Measurements from ENCODE around the gene USP2.

The USP2 gene

DNA sequence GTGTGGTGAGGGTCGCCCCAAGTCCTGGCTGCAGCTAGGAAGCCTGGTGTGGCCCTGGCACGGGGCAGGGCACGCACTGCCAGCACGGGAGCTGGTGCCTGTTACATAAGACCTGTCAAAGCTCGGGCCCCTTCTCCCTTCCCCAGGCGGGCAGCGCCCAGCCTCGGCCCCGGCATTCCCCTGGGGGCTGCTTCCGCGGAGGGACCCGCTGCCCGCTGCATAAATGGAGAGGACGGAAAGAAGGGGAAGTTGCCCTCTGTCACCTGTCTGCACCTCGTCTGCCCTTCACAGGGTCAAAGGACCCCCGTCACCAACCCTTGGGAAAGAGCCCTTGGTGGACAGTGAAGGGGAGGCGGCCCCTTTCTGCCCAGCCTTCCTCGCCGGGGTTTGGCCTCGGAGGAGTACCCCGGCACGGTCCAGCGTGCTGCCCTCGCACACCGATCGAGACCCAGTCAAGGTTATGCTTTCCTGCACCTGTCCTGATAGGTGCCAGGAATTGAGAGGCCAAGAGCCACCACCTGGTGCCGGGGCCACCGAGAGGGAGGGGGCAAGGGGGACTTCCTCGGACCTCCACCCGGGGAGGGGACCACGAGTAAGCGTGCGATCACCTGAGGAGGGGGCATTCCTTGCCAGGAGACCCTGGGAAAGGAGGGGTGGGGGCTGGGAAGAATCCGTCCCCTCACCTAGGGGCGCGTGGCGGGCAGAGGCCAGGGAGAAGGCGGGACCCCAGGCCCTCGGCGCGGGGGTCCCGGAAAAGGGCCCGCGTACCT, 18.2 kb downstream of the USP2 start:
- no peak for DNase-seq

DNA sequence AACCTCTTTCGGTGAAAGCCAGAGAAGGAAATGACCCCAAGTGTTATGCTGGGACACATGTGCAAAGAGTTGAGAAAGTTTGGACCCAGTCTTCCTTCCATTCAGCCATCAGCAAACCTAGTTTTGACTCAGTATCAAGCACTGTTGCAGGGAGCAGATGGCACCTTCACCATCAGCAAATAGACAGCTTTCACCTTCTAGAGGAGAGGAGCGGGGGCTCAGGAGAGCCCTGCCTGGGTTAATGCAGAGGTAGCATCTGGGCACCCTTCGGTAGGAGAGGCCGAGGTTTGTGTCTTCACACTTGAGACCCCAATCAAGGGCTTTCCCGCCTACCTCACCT, 18.8 kb downstream of the USP2 start:
- DNase-seq: no peak

DNA sequence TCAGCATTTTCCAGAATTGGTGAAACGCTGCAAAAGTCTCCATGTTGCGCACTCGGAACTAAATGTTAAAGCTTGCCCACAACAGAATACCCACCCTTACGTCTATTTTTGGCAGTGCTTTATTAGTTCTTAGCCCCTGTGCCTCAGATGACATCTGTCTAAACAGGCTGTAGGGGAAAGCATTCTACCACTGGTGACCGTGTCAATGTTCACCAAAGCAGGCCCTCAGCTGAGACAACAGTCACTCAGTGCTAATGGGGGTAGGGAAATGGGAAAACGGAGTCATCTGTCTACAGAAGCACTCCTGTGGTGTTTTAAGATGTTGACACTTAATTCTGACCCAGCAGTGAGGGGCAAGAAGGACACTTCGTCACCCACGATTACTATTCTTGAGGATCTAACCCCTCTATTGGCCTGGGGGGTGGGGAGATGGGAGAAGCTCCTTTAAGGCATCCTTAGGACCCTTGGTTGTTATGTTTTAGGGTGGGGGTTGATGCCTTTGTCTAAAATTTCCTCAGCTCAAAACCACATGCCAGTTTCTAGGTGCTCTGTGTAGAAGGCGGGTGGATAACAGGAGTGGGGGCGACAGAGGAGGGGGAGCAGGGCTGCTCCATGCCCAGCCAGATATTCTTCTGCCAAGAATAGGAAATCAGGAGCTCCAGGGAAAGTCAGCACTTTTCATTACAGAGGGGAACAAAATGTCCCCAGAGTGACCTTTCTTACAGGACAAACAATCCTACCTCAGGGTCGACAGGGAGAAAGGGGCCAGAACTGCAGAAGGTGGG, 19.4 kb downstream of the USP2 start:
- no peak for DNase-seq

DNA sequence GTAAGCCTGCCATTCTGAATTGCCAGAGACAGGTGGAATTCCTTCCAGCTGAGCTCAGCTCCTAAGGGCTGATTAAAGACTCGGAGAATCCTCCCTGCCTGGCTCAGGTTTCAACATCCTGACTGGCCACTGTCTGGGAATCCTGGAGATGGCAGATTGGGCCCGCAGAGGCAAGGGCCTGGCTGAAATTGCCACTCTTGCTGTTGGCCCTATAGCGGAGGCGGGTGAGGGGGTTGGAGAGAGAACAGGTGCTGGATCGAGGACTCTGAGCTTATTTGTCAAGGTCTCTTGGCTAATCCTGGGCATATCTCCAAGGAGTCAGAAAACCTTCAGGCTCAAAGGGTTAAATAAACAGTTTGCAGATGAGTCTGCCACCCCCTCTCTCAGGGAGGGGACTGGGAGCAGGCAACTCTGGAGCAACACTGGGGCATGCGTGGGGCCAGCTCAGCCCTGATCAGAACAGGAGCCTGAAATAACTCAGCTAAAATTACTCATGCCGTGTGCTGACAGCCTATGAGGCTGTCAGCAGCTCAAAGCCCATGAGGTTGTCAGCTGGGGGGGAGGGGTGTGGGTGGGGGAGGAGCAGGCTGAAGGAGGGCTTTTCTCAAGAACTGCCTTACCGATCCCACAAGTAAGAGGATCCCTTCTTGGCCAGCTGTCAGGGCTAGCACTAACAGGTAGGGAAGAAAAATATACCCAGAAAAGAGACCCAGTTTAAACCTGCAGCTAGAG, 20.3 kb downstream of the USP2 start:
- peak in 1 of 2 donors; percentile 33 for DNase-seq

DNA sequence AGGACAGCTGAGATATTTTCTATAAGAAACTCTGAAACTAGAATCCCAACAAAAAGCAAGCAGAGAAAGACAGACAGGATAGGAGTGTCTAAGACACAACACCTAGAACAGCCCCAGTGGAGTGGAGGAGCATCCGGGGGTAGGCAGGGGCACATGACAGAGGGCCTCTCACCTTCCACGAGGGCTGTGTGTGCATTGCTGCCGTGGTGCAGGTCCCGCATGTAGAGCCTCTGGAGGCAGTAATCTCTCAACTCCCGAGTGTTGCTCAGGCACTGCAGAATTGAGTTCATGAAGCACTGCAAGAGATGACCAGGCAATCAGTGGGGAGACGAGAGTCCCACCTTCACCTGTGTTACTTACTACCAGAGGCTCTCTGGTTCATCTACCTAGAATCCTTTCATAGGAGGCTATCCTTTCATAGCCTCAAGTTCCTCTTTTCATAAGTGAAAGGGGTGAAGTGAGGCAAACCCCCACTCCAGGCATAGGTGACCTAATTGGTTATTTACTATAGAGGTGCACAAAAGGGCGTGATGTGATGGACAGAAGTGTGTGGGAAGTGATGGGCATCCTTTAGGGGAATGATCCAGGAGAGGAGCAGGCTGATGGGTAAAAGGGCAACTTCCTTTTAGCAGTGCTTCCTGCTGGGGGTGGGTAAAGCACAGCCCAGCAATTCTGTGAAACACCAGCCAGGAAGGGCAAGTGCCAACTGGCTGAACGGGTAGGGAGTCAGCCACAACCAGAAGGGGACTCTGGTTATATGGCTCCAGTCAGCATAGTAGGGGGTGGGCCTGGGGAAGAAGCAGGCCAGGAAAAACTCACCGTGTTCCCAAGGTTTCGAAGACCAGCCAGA, 21.9 kb downstream of the USP2 start:
- DNase-seq: no peak

DNA sequence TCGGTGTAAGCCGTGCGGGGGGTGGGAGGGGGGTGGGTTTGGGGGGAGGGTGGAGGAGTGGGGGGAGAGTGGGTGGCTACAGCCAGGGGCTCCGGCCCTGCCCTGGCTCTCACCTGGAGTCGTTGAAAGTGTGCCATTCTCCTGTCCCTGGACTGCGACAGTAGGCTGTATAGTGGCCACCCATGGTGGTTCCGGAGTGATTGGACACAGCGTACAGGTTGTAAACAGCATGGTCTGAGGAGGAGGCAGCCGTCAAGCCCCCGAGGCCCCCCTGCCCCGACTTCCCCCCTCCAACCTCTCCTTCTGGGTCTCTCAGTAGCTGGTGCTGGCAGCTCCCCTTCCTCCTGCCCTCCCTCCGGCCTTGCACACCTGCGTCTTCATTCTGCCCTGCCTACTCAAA, 24.4 kb downstream of the USP2 start:
- no peak for DNase-seq

DNA sequence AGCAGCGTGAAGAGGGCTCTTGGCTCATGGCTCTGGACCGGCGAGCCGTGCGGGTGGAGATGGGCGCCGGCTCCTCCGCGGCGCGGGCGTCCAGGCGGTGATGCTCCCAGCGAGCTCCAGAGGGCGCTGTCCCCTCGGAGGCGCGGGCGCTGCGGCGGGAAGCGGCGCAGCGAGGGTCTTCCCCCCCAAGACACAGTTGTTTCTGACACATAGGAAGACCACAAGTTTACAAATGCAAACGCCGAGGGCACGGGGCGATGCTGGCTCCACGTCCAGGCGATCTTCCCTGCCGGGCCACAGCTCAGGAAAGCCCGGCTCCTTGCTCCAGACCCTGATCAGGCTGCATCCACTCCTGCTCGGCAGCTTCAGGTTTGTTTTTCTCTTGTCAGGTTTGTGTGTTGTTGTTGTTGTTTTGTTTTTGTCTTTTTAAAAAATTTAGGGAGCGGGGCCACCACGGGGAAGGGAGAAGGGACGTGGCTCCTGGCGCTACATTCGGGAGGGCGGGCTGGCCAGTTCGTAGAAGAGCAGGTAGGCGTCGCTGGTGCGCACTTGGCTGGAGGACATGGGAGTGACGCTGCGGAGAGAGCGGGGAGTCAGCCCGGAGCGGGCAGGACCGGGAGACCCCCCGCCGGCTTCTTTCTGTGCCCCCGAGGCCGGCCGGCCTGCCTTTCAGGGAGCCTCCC, 25.0 kb downstream of the USP2 start:
- DNase-seq: peak; percentile 44 to 68

DNA sequence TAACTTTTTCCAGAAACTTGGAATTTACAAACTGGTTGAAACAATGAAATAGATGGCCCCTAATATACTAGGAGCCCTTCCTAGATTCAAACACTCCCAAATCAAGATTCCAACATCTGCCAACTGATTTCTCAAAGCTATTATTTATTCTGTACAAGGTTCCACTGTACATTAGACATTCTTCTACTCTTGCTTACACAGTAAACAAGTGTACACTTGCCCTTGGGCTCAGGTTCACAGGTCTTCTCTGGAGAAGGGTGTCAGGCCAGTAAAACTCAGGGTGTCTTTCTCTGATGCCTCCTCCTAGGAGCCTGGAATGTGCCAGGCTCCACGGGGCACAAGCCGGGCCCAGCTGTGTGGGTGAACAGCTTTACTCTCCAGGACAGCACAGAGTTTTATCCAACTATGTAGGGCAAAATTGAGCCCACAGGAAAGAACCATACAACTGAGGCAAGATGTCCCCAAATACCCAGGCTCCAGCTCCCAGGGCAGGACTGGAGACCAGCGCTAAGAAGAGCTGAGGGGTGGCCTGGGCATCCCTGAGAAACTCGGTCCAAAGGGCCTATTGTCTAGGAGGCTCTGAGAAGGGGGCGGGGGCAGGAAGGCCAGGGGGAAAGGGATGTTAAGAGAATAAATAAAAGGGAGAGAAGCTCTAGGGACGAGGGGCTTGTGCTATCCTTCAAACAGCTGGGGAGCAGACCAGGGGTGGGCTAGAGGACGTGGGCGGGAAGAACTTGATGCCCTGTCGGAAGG, 26.2 kb downstream of the USP2 start:
- DNase-seq: no peak

DNA sequence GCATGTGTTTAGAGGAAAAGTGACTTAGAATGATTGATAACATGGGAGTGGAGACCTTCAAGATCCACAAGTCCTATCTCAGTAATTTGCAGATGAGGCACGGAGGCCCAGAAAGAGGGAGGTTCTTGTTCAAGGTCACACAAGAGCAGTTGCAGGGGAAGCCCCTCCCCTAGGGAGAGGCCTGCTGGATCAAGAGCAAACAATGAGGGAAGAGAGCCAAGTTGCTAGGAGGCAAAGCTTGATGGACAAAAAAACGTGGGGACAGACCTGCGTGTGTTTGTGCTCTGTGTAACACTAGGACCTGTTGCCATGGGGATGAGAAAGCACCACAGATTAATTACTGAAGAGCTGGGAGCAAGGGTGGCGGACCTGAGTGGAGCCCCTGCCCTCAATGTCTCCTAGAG, 28.6 kb downstream of the USP2 start:
- peak; percentile 31 to 49 for DNase-seq

DNA sequence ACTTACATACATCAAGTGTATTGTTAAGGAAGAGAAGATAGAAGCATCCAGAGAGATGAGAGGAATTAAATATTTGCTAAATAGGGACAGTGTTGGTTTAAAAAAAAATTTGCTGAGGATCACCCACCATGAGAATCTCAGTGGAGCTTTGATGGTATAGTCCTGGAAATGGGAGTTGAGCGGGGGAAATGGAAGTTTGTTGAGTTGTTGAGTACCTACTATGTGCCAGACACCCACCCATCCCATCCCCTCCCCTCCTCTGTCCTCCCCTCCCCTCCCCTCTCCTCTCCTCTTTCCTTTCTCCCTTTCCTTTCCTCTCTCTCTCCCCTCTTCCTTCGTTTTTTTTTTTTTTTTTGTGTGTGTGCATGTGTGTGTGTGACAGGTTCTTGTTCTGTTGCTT, 30.3 kb downstream of the USP2 start:
- DNase-seq: no peak

DNA sequence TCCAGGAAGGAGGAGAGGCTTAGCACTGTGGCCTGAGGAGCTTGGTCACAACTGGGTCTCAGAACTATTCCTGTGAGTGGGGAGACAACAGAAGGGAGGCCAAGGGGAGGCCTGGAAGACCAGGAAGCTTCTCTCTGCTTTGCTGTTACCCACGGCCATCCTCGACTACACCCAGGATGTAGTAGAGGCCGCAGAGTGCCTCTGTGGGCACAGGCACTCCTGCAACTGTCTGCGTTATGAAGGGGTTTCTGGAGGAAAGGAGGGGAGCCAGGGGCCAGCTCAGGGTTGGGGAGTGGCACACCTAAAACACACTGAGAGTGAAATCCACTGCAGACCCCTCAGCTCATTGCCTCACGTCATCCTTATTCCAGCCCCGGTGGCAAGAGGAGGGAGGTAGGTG, 31.2 kb downstream of the USP2 start:
- no peak for DNase-seq

DNA sequence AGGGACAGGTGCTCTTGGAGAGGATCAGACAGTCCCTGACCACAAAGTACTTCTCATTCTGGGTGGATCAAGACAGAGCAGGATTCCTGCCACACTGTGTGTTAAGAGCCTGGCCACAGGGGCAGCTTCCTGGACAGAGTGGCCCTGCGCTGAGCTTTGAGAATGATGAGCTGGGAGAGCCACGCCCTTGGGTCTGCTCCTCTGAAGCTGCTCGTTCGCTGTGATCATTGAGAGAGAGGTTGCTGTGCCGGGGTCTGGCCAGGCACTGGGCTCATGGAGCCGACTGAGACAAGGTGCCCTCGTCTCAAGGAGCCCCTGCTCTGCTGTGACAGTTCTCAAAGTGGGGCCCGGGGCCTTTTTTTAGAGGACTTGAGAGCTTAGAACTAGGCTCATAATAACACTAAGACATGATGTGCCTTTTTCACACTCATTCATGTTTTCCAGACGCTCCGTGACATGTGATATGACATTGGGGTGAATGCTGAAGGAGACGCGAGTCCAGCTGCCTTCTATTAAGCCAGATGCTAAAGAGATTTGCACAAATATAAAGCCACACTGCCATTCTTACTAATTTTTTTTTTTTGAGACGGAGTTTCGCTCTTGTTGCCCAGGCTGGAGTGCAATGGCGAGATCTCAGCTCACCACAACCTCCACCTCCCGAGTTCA, 33.4 kb downstream of the USP2 start:
- no peak for DNase-seq

DNA sequence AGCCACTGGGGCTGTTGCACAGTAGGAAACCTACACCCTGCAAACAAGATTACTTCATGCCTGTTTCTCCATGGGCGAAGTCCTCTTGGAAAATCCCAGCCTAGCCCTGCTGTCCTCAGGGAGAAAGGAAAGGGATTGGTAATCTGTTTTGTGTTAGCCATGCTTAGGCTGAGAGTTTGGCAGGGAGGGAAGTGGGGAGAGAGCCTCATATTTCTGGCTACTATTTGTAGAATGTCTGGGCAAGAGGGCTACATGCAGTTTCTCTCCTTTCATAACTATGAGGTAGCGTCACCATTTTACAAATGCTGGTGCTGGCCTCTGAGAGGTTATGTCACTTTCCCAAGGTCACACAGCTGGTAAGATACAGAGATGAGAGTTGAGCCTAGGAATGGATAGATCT, 34.2 kb downstream of the USP2 start:
- no peak for DNase-seq

DNA sequence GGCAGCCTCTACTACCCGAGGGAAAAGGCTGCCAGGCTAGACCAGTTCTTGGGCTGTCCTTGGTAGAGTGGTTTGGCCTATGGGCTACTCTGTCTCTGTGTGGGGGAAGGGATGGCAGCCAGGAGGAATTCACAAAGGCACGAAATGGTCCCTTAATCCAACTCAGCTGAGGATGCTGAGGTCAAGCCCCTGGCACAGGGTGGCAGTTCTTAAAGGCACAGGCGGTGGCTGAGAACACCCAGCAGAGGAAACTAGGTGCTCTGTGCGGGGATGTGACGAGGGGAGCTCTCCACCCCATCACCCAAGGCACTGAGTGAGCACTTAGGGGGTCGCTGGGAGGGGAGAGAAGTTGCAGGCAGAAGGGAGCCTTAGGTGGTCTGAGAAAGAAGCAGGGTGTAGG, 34.9 kb downstream of the USP2 start, which contains the start of gene MFRP:
Gene MFRP, minus strand, starts transcription at position 101 of the 400 bp plus-strand sequence. CDS start 192 bp downstream, outside the sequence.
- DNase-seq: no peak

DNA sequence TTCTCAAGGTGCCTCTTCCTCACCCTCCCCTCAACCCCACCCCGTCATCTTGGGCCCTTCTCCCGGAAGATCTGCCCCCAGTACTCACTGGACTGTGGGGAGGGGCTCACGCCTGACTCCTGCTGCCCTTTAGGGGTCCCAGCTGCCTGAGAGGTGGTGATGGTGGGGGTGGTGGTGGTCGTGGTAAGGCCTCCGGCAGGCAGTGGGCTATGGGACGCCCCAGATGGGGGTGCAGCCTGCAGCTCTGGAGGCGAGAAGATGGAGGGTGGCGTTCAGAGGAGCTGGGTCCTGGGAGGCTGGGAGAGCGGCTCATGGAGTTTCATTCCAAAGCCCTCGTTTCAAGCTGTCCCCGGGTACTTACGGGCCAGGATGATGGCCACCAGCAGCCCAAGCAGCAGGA, 35.8 kb downstream of the USP2 start:
- DNase-seq: no peak

DNA sequence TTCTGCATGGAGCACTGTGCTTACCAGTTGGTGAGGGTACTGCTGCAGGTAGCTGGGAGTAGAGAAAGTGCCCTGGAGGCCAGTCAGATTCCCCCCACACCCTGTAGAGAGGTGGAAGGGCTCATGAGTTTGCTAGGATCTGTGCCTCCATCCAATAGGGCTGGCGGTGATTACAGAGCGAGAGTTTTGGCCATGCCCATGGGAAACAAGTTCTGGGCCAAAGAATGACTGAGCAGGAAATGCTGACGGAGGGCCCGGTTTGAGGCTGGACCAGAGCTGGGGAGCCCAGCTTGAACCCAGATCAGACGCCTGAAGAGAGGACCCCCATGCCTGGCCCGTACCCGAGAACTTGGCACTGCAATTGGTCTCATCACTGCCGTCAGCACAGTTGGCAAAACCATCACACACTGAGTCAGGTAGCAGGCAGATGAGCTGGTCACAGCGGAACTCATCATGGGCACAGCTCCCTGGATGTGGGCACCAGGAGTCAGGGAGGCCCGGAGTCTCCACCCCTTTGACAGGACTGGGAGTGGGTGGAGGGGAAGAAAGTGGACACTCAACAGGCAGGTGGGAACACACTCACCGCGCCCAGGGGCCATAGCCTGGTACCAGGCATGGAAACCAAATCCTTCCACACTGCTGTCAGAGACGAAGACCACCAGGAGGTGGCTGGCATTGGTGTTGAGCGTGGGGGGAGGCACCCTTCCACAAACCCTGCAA, 37.0 kb downstream of the USP2 start:
- no peak for DNase-seq

DNA sequence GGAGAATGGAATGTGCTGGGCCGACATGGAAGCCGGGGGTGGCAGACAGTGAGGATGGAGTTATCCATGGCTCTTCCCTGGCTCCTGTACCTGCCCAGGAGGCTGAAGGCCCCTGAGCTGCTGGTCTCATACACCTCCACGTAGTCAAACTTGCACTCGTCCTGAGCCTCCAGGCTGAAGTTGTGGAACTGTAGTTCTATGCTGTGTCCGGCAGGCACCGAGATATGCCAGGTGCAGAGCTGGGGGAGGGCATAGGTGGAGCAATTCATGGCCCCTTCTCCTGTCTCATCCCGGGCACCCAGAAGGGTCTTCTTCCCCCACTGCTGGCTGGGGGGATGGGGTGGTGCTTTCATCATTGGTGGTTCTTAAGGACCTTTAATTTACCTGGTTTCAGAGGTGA, 37.8 kb downstream of the USP2 start:
- DNase-seq: no peak

DNA sequence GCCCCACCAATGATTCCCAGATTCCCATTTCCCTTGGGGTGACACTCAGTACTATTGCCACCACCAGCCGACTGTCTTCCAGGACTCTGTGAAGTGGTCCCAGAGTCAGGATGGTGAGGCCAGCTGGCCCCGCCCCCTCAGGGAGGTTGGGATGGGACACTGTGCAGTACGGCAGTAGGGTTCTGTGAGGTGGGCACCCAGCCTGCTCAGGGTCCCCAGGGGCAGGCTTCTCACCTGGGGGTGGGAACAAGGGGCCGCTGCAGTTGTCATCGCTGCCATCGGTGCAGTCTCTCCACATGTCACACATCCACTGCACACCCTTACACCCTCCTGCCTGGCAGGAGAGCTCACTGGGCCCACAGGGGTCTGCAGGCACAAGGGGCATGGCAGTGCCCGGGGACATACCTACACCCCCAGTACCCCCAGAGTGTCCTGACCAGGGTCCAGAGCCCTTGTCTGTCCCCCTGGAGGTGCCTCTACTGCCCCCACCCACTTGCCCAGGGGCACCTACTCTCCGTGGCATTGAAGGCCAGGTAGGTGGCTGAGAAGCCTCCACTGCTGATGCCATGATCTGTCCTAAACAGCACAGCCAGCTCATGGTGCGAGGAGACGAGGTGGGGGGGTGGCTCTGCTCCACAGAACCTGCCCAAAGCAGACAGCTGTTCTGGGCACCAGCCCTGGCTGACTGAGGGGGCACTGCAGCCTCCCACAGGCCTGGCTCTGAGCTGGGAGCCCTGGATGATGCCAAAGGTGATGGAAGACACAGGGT, 38.9 kb downstream of the USP2 start:
- DNase-seq: no peak

DNA sequence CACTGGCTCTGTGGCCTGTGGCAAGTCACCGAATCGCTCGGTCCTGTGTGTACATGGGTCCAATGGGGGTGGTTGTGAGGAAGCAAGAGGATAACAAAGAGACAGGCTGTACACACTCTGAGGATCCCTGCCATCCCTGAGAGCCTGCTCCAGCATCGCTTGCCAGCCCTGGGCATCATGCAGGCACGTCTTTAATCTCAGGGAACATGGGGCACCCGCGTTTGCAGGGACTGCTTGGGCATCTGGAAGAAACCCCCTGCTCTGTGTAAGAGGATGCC, 39.5 kb downstream of the USP2 start:
- no peak for DNase-seq
